Left lung (tissue), 10 donors: ENCODE results near the gene PCA3. TPM values are rescaled to one million over a fixed set of nuclear protein-coding genes. Genes with fewer than 3 reads are reported as not detected.

Experiments used
- ATAC-seq: fragments of 200-7000 bp; cut with Tn5 transposase; one replicate; pipeline ENCODE4 v1.9.1; 2020; ENCODE audit warnings: moderate library complexity
- DNase-seq, 4 donors: peaks; one replicate each; pipeline ENCODE4 v3.0.0-alpha.2; 2013 to 2020
- H3K27ac ChIP-seq, 2 donors: fragments of 200-600 bp; sonication (generic) in 1 of 2; one replicate each; pipeline versions ENCODE4 v1.5.0 to v1.8.0; 2020 to 2021
- H3K27me3 ChIP-seq, 2 donors: fragments of 200-600 bp; sonication (generic) in 1 of 2; one replicate each; pipeline versions ENCODE4 v1.5.0 to v1.8.0; 2020 to 2021
- H3K36me3 ChIP-seq, 2 donors: fragments of 200-600 bp; sonication (generic) in 1 of 2; one replicate each; pipeline versions ENCODE4 v1.5.0 to v1.8.0; 2020 to 2021
- H3K4me1 ChIP-seq, 2 donors: fragments of 200-600 bp; one replicate each; pipeline ENCODE4 v1.8.0; 2021
- H3K4me3 ChIP-seq, 2 donors: fragments of 200-600 bp; sonication (generic) in 1 of 2; one replicate each; pipeline versions ENCODE4 v1.5.0 to v1.8.0; 2020 to 2021; ENCODE audit warnings: mild to moderate bottlenecking in 1 of 2
- H3K9me3 ChIP-seq, 2 donors: fragments of 200-600 bp; sonication (generic) in 1 of 2; one replicate each; pipeline versions ENCODE4 v1.5.0 to v1.8.0; 2020 to 2021
- CTCF ChIP-seq, 2 donors: fragments of 200-600 bp; sonication (generic) in 1 of 2; IDR thresholded peaks; one replicate each; pipeline versions ENCODE4 v1.5.0 to v1.8.0; 2021; ENCODE audit warnings: antibody characterized with exemption in 2 of 2
- intact Hi-C, 2 donors: fragments of 100-400 bp; cut with DNase I; formaldehyde crosslinking; loops; one replicate each; pipeline versions ENCODE4 v1.11.2 to v1.14.2; 2022
- polyA plus RNA-seq, 6 donors: library from polyadenylated mRNA; unstranded; fragments of 120-200 nt; gene quantifications; one replicate each; pipeline ENCODE4 v1.2.1, GENCODE V29; 2013; ENCODE audit not compliant: insufficient read length in 6 of 6
- total RNA-seq, 2 donors: library from RNA; stranded (reverse); fragmentation: NEBNext Ultra II Directional; extraction: Animal tissue kit (Norgen Biotek cat#: 25700); gene quantifications; one replicate each; pipeline ENCODE4 v1.2.1, GENCODE V29; 2021
- donor health status: DM: no; HTN: yes; CAD: no.
- donor health status: DM: no; HTN: no; CAD: no.

PCA3 gene
- total and polyA plus RNA-seq, 8 donors: 0.16 to 0.46 (median 0.34) TPM; not detected in 1

GRCh38 chr9:76720245-76720644 lies 44.0 kb upstream of the PCA3 start:
- no peak for DNase-seq
- H3K27ac ChIP-seq: no peak overlapping the region
- intact Hi-C loops: no loop called here
- H3K27me3 ChIP-seq: no peaks in the 10 kb centered on the region
- H3K36me3 ChIP-seq: no peaks in the 10 kb centered on the region
- ATAC-seq: no peak
- no peak for TF ChIP-seq CTCF (IDR thresholded peaks at IDR 0.05)
- H3K9me3 ChIP-seq: no peaks in the 10 kb centered on the region
- no peak overlapping the region for H3K4me3 ChIP-seq
- no peaks in the 10 kb centered on the region for H3K4me1 ChIP-seq

GRCh38 chr9:76725011-76725546 lies 39.2 kb upstream of the PCA3 start:
- no peak overlapping the region for H3K27ac ChIP-seq
- peaks cover 0 to 6% of the 10 kb centered on the region in 2 donors for H3K27me3 ChIP-seq
- H3K36me3 ChIP-seq: no peaks in the 10 kb centered on the region
- H3K9me3 ChIP-seq: no peaks in the 10 kb centered on the region
- ATAC-seq: no peak
- no peak overlapping the region for H3K4me3 ChIP-seq
- no peak for DNase-seq
- no peak for TF ChIP-seq CTCF (IDR thresholded peaks at IDR 0.05)
- intact Hi-C loops: no loop called here
- no peaks in the 10 kb centered on the region for H3K4me1 ChIP-seq

GRCh38 chr9:76725885-76726284 lies 38.4 kb upstream of the PCA3 start:
- Histone ChIP-seq H3K4me3 (no peak overlapping the region), H3K27ac (no peak overlapping the region), H3K4me1 (no peaks in the 10 kb centered on the region), H3K9me3 (no peaks in the 10 kb centered on the region), H3K27me3 (peaks cover 0 to 6% of the 10 kb centered on the region in 2 donors), H3K36me3 (no peaks in the 10 kb centered on the region)
- no peak for DNase-seq
- ATAC-seq: no peak
- TF ChIP-seq CTCF (IDR thresholded peaks at IDR 0.05): no peak
- intact Hi-C loops: no loop called here

GRCh38 chr9:76729116-76729515 lies 35.1 kb upstream of the PCA3 start:
- H3K4me1 ChIP-seq: no peaks in the 10 kb centered on the region
- H3K9me3 ChIP-seq: no peaks in the 10 kb centered on the region
- no peak for TF ChIP-seq CTCF (IDR thresholded peaks at IDR 0.05)
- no peak overlapping the region for H3K4me3 ChIP-seq
- no peaks in the 10 kb centered on the region for H3K36me3 ChIP-seq
- intact Hi-C loops: no loop called here
- DNase-seq (no peak), ATAC-seq (no peak)
- no peak overlapping the region for H3K27ac ChIP-seq
- H3K27me3 ChIP-seq: peaks cover 0 to 6% of the 10 kb centered on the region in 2 donors

GRCh38 chr9:76729980-76730737 lies 34.1 kb upstream of the PCA3 start:
- DNase-seq (no peak), ATAC-seq (no peak)
- Histone ChIP-seq H3K4me3 (no peak overlapping the region), H3K27me3 (peaks cover 0 to 6% of the 10 kb centered on the region in 2 donors), H3K36me3 (no peaks in the 10 kb centered on the region), H3K27ac (no peak overlapping the region), H3K9me3 (no peaks in the 10 kb centered on the region), H3K4me1 (no peaks in the 10 kb centered on the region)
- TF ChIP-seq CTCF (IDR thresholded peaks at IDR 0.05): no peak
- intact Hi-C loops: no loop called here
